PC-9 (cell line): ENCODE measurements around the gene DIP2C. TPM values are rescaled to one million over a fixed set of nuclear protein-coding genes. Genes with fewer than 3 reads are reported as not detected.

Experiments used
- BruUV-seq: library from RNA; stranded (reverse); fragments of 400-500 nt; replicated peaks from 2 replicates; lab custom pipeline; 2021; lab: Mats Ljungman, UMichigan
- CTCF ChIA-PET: fragments of 300-600 bp; sonication (Branson Sonifier 250); formaldehyde crosslinking; loops from one replicate; lab custom pipeline; 2022; ENCODE audit warnings: antibody characterized with exemption; lab: Charles Lee
- POLR2A ChIA-PET: fragments of 300-600 bp; sonication (Branson Sonifier 250); formaldehyde crosslinking; loops from one replicate; lab custom pipeline; 2022; ENCODE audit warnings: antibody characterized with exemption; ENCODE audit not compliant: unreplicated experiment; lab: Charles Lee
- DNase-seq, 2 experiments: peaks; one replicate each; pipeline versions ENCODE4 v3.0.0 to v3.0.0-alpha.2; 2015 to 2022; ENCODE audit warnings: mixed read lengths in 1 of 2
- H2AFZ ChIP-seq: fragments of 200-600 bp; sonication (generic); 2 replicates; pipeline ENCODE4 v1.8.1; 2017; ENCODE audit warnings: antibody characterized with exemption
- H3F3A ChIP-seq: fragments of 200-600 bp; sonication (generic); 2 replicates; pipeline ENCODE4 v1.8.1; 2017; ENCODE audit warnings: antibody characterized with exemption, mild to moderate bottlenecking, low read depth; ENCODE audit not compliant: insufficient read depth
- H3K27ac ChIP-seq: fragments of 200-600 bp; sonication (generic); 2 replicates; pipeline ENCODE4 v1.6.1; 2016; ENCODE audit warnings: mixed run types
- H3K27me3 ChIP-seq: fragments of 200-600 bp; sonication (generic); 2 replicates; pipeline ENCODE4 v1.6.1; 2016; ENCODE audit warnings: low read depth, mixed run types; ENCODE audit not compliant: insufficient read depth
- H3K36me3 ChIP-seq: fragments of 200-600 bp; sonication (generic); 2 replicates; pipeline ENCODE4 v1.6.1; 2016; ENCODE audit warnings: low read depth, mixed run types
- H3K4me1 ChIP-seq: fragments of 200-600 bp; sonication (generic); replicated peaks from 2 replicates; pipeline ENCODE4 v1.6.1; 2016; ENCODE audit warnings: mixed run types; ENCODE audit not compliant: insufficient read depth
- H3K4me2 ChIP-seq: fragments of 200-600 bp; sonication (generic); 2 replicates; pipeline ENCODE4 v1.6.1; 2017; ENCODE audit warnings: mixed run types
- H3K4me3 ChIP-seq: fragments of 200-600 bp; sonication (generic); 2 replicates; pipeline ENCODE4 v1.6.1; 2016; ENCODE audit warnings: mixed run types
- H3K79me2 ChIP-seq: fragments of 200-600 bp; sonication (generic); 2 replicates; pipeline ENCODE4 v1.6.1; 2017; ENCODE audit warnings: low read depth, mixed run types
- H3K9me2 ChIP-seq: fragments of 200-600 bp; sonication (generic); 2 replicates; pipeline ENCODE4 v1.8.1; 2017; ENCODE audit warnings: mild to moderate bottlenecking; ENCODE audit not compliant: insufficient read depth
- H3K9me3 ChIP-seq: fragments of 200-600 bp; sonication (generic); 2 replicates; pipeline ENCODE4 v1.8.1; 2016; ENCODE audit warnings: low read depth; ENCODE audit not compliant: insufficient read depth
- H4K20me1 ChIP-seq: fragments of 200-600 bp; sonication (generic); 2 replicates; pipeline ENCODE4 v1.8.1; 2017; ENCODE audit not compliant: insufficient read depth
- CTCF ChIP-seq: fragments of 200-600 bp; sonication (generic); conservative IDR thresholded peaks from 2 replicates; pipeline ENCODE4 v1.6.1; 2017; ENCODE audit warnings: mixed run types, antibody characterized with exemption, mild to moderate bottlenecking, moderate library complexity
- EZH2 ChIP-seq: fragments of 200-600 bp; sonication (generic); IDR thresholded peaks from 2 replicates; pipeline ENCODE4 v1.8.0; 2017; ENCODE audit warnings: antibody characterized with exemption, low read depth
- intact Hi-C: fragments of 100-400 bp; cut with micrococcal nuclease; formaldehyde crosslinking; loops from one replicate; pipeline ENCODE4 v1.10.0; 2022; ENCODE audit not compliant: unreplicated experiment
- total RNA-seq: library from RNA; stranded (reverse); gene quantifications from 2 replicates; pipeline ENCODE4 v1.2.3, GENCODE V29; 2021

The DIP2C gene
- total RNA-seq, 1 experiment from 2014 or later = 0.83 TPM

- Histone ChIP-seq H2AFZ (no peak overlapping the region), H4K20me1 (no peaks in the 10 kb centered on the region), H3K27ac (no peak overlapping the region), H3K36me3 (no peaks in the 10 kb centered on the region), H3K4me3 (no peak overlapping the region), H3K79me2 (no peaks in the 10 kb centered on the region), H3K9me3 (no peaks in the 10 kb centered on the region), H3K27me3 (no peaks in the 10 kb centered on the region), H3K4me2 (no peak overlapping the region), H3F3A (no peaks in the 10 kb centered on the region), H3K9me2 (no peaks in the 10 kb centered on the region), H3K4me1 (no peaks in the 10 kb centered on the region)
- TF ChIP-seq EZH2 = no peak
- no peak for TF ChIP-seq CTCF
- ChIA-PET POLR2A (no interaction called here), CTCF (no interaction called here)
- BruUV-seq = no TSS peak
- no peak for DNase-seq
- intact Hi-C loops = no loop called here
These were observed 361.3 kb downstream of the DIP2C start for GRCh38 chr10:327889-328852.

- H3K9me3 ChIP-seq = no peaks in the 10 kb centered on the region
- no peaks in the 10 kb centered on the region for H3K27me3 ChIP-seq
- H3K79me2 ChIP-seq = no peaks in the 10 kb centered on the region
- no peak overlapping the region for H3K4me2 ChIP-seq
- H3K9me2 ChIP-seq = no peaks in the 10 kb centered on the region
- CTCF ChIA-PET = no interaction called here
- intact Hi-C loops = no loop called here
- no peaks in the 10 kb centered on the region for H3K4me1 ChIP-seq
- no peak overlapping the region for H2AFZ ChIP-seq
- no peaks in the 10 kb centered on the region for H4K20me1 ChIP-seq
- H3K36me3 ChIP-seq = no peaks in the 10 kb centered on the region
- DNase-seq = no peak
- POLR2A ChIA-PET = no interaction called here
- BruUV-seq = no TSS peak
- H3K27ac ChIP-seq = no peak overlapping the region
- H3K4me3 ChIP-seq = no peak overlapping the region
- TF ChIP-seq CTCF (no peak), EZH2 (no peak)
- H3F3A ChIP-seq = no peaks in the 10 kb centered on the region
These were observed 362.4 kb downstream of the DIP2C start for GRCh38 chr10:326894-327635.

DNA sequence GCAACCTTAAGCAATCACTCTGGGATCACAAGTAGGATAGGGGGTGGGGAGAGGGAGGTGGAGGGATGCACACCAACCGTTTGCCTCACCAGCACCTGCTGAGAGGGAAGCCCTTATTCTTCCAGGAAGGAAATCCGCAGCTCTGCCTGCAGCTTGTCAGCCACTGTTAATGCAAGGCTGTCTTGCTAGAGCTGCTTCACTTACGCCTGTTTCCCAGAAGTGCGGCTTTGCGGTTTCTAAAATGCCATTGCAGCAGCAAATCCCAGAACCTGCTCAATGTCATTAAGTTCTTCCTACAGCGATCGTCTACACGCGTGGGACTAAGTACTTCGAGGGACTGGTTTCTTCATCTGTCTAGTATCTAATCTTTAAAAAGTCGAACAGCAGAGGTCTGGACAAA is 363.1 kb downstream of the DIP2C start:
- no peaks in the 10 kb centered on the region for H3K9me3 ChIP-seq
- H2AFZ ChIP-seq = no peak overlapping the region
- no peaks in the 10 kb centered on the region for H3K4me1 ChIP-seq
- no peak for DNase-seq
- H4K20me1 ChIP-seq = no peaks in the 10 kb centered on the region
- H3F3A ChIP-seq = no peaks in the 10 kb centered on the region
- intact Hi-C loops = no loop called here
- no peak overlapping the region for H3K27ac ChIP-seq
- BruUV-seq = no TSS peak
- no peak overlapping the region for H3K4me2 ChIP-seq
- H3K79me2 ChIP-seq = no peaks in the 10 kb centered on the region
- H3K4me3 ChIP-seq = no peak overlapping the region
- TF ChIP-seq EZH2 (no peak), CTCF (no peak)
- ChIA-PET POLR2A (no interaction called here), CTCF (no interaction called here)
- no peaks in the 10 kb centered on the region for H3K9me2 ChIP-seq
- H3K27me3 ChIP-seq = no peaks in the 10 kb centered on the region
- H3K36me3 ChIP-seq = no peaks in the 10 kb centered on the region
